IMR-90 (cell line): ENCODE measurements around the gene GPR157. TPM values are rescaled to one million over a fixed set of nuclear protein-coding genes. Genes with fewer than 3 reads are reported as not detected.

Experiments
- ATAC-seq: fragments of 200-7000 bp; cut with Tn5 transposase; 2 replicates; pipeline ENCODE4 v1.9.1; 2020; ENCODE audit warnings: low read depth, mild to moderate bottlenecking, moderate library complexity
- BruUV-seq: library from RNA; stranded (reverse); fragments of 400-500 nt; replicated peaks from 2 replicates; lab custom pipeline; 2021; lab: Mats Ljungman, UMichigan
- CTCF ChIA-PET: fragments of 300-600 bp; formaldehyde crosslinking; extraction: SDS; loops from one replicate; lab custom pipeline; 2021; ENCODE audit warnings: antibody characterized with exemption; lab: Yijun Ruan, JAX
- POLR2A ChIA-PET: fragments of 300-600 bp; sonication (Branson Sonifier 250); formaldehyde crosslinking; loops from one replicate; lab custom pipeline; 2022; ENCODE audit warnings: antibody characterized with exemption; ENCODE audit not compliant: unreplicated experiment; lab: Charles Lee
- DNase-seq: peaks from one replicate; pipeline ENCODE4 v3.0.0; 2013
- H2AFZ ChIP-seq: replicated peaks from 2 replicates; pipeline ENCODE3; 2013; ENCODE audit warnings: low read length, mild to moderate bottlenecking; ENCODE audit not compliant: poor library complexity
- H2AK5ac ChIP-seq: 2 replicates; pipeline ENCODE4 v1.6.1; 2013; ENCODE audit warnings: low read depth, low read length, inconsistent platforms
- H2AK9ac ChIP-seq: replicated peaks from 2 replicates; pipeline ENCODE3; 2013; ENCODE audit warnings: mild to moderate bottlenecking, low read depth, low read length, moderate library complexity; ENCODE audit not compliant: poor library complexity
- H2BK120ac ChIP-seq: 2 replicates; pipeline ENCODE4 v1.6.1; 2013; ENCODE audit warnings: low read depth, low read length, inconsistent platforms
- H2BK15ac ChIP-seq: 3 replicates; pipeline ENCODE4 v1.6.1; 2013; ENCODE audit warnings: low read depth, low read length, inconsistent platforms
- H2BK20ac ChIP-seq: 2 replicates; pipeline ENCODE4 v1.6.1; 2013; ENCODE audit warnings: low read depth, mild to moderate bottlenecking, inconsistent platforms, low read length, moderate library complexity
- H2BK5ac ChIP-seq: 2 replicates; pipeline ENCODE4 v1.6.1; 2013; ENCODE audit warnings: mild to moderate bottlenecking, low read depth, low read length, inconsistent platforms; ENCODE audit not compliant: poor library complexity, severe bottlenecking
- H3K14ac ChIP-seq: replicated peaks from 2 replicates; pipeline ENCODE4 v1.6.1; 2013; ENCODE audit warnings: low read depth, low read length, inconsistent platforms
- H3K18ac ChIP-seq: 2 replicates; pipeline ENCODE4 v1.6.1; 2013; ENCODE audit warnings: low read depth, low read length, control low read depth
- H3K23ac ChIP-seq: 2 replicates; pipeline ENCODE4 v1.6.1; 2013; ENCODE audit warnings: low read depth, low read length, inconsistent platforms
- H3K27ac ChIP-seq: 2 replicates; pipeline ENCODE4 v1.5.1; 2013; ENCODE audit warnings: mild to moderate bottlenecking, control low read depth, low read length; ENCODE audit not compliant: insufficient read depth
- H3K27me3 ChIP-seq: 2 replicates; pipeline ENCODE4 v1.6.1; 2013; ENCODE audit warnings: low read length; ENCODE audit not compliant: control insufficient read depth, insufficient read depth
- H3K36me3 ChIP-seq: 2 replicates; pipeline ENCODE4 v1.6.1; 2013; ENCODE audit warnings: low read length, mixed read lengths; ENCODE audit not compliant: control insufficient read depth, insufficient read depth
- H3K4ac ChIP-seq: 2 replicates; pipeline ENCODE4 v1.6.1; 2013; ENCODE audit warnings: low read depth, low read length, inconsistent platforms
- H3K4me1 ChIP-seq: 2 replicates; pipeline ENCODE4 v1.6.1; 2013; ENCODE audit warnings: low read length, mixed read lengths; ENCODE audit not compliant: control insufficient read depth, insufficient read depth
- H3K4me2 ChIP-seq: 2 replicates; pipeline ENCODE4 v1.6.1; 2013; ENCODE audit warnings: low read depth, mild to moderate bottlenecking, control low read depth, low read length, moderate library complexity
- H3K4me3 ChIP-seq: 2 replicates; pipeline ENCODE4 v1.5.1; 2013; ENCODE audit warnings: low read depth, mild to moderate bottlenecking, control low read depth, low read length, moderate library complexity; ENCODE audit not compliant: insufficient read depth
- H3K56ac ChIP-seq: 2 replicates; pipeline ENCODE4 v1.6.1; 2013; ENCODE audit warnings: low read length, inconsistent platforms; ENCODE audit not compliant: insufficient read depth; ENCODE audit errors: extremely low read depth
- H3K79me1 ChIP-seq, 2 experiments: 2 replicates each; pipeline ENCODE4 v1.6.1; 2013; ENCODE audit warnings: low read length in 2 of 2, inconsistent platforms in 1 of 2, low read depth in 1 of 2
- H3K9ac ChIP-seq: 2 replicates; pipeline ENCODE4 v1.6.1; 2013; ENCODE audit warnings: low read depth, low read length, control low read depth
- H3K9me1 ChIP-seq: 2 replicates; pipeline ENCODE4 v1.6.1; 2013; ENCODE audit warnings: low read length, inconsistent platforms; ENCODE audit not compliant: insufficient read depth
- H3K9me3 ChIP-seq: 2 replicates; pipeline ENCODE4 v1.6.1; 2013; ENCODE audit warnings: low read length; ENCODE audit not compliant: control insufficient read depth, insufficient read depth
- H4K20me1 ChIP-seq: 2 replicates; pipeline ENCODE4 v1.6.1; 2013; ENCODE audit warnings: low read length, inconsistent platforms; ENCODE audit not compliant: insufficient read depth
- H4K5ac ChIP-seq: 2 replicates; pipeline ENCODE4 v1.6.1; 2013; ENCODE audit warnings: mild to moderate bottlenecking, low read depth, low read length, control low read depth
- H4K8ac ChIP-seq, 2 experiments: 2 replicates each; pipeline ENCODE4 v1.6.1; 2013; ENCODE audit warnings: low read depth in 2 of 2, low read length in 2 of 2, control low read depth in 1 of 2, inconsistent platforms in 1 of 2
- H4K91ac ChIP-seq: 2 replicates; pipeline ENCODE4 v1.6.1; 2013; ENCODE audit warnings: low read depth, low read length, inconsistent platforms; ENCODE audit not compliant: insufficient read depth
- BHLHE40 ChIP-seq: fragments of 150-350 bp; IDR thresholded peaks from 2 replicates; pipeline ENCODE4 v1.6.1; 2016; ENCODE audit warnings: mild to moderate bottlenecking, low read depth, low read length
- CEBPB ChIP-seq: IDR thresholded peaks from 2 replicates; pipeline ENCODE4 v1.6.1; 2012; ENCODE audit warnings: low read depth, low read length, improper control_type of control experiment
- CHD1 ChIP-seq: IDR thresholded peaks from 2 replicates; pipeline ENCODE4 v1.6.1; 2012; ENCODE audit warnings: low read depth, low read length, improper control_type of control experiment
- ELK1 ChIP-seq: fragments of 150-350 bp; IDR thresholded peaks from 2 replicates; pipeline ENCODE4 v1.6.1; 2016; ENCODE audit warnings: low read depth, mild to moderate bottlenecking, low read length, moderate library complexity, borderline replicate concordance
- FOS ChIP-seq: fragments of 150-350 bp; IDR thresholded peaks from 2 replicates; pipeline ENCODE4 v1.6.1; 2016; ENCODE audit warnings: low read depth, low read length
- MAFK ChIP-seq: IDR thresholded peaks from 2 replicates; pipeline ENCODE4 v1.6.1; 2012; ENCODE audit warnings: low read depth, low read length, improper control_type of control experiment
- MAZ ChIP-seq: IDR thresholded peaks from 2 replicates; pipeline ENCODE4 v1.6.1; 2012; ENCODE audit warnings: low read depth, mild to moderate bottlenecking, low read length, improper control_type of control experiment, moderate library complexity, borderline replicate concordance
- MXI1 ChIP-seq: IDR thresholded peaks from 2 replicates; pipeline ENCODE4 v1.6.1; 2012; ENCODE audit warnings: low read depth, mild to moderate bottlenecking, low read length, moderate library complexity, borderline replicate concordance
- NFE2L2 ChIP-seq: fragments of 150-350 bp; IDR thresholded peaks from 2 replicates; pipeline ENCODE4 v1.6.1; 2016; ENCODE audit warnings: low read depth, mild to moderate bottlenecking, low read length
- POLR2A ChIP-seq: IDR thresholded peaks from 2 replicates; pipeline ENCODE4 v1.6.1; 2012; ENCODE audit warnings: mild to moderate bottlenecking, low read depth, low read length
- RAD21 ChIP-seq: IDR thresholded peaks from 2 replicates; pipeline ENCODE4 v1.6.1; 2012; ENCODE audit warnings: low read length, improper control_type of control experiment
- RCOR1 ChIP-seq: IDR thresholded peaks from 2 replicates; pipeline ENCODE4 v1.6.1; 2012; ENCODE audit warnings: mild to moderate bottlenecking, low read length, improper control_type of control experiment; ENCODE audit not compliant: insufficient replicate concordance
- RFX5 ChIP-seq: IDR thresholded peaks from 2 replicates; pipeline ENCODE4 v1.8.0; 2012; ENCODE audit warnings: low read depth, mild to moderate bottlenecking, low read length, moderate library complexity
- SMC3 ChIP-seq: fragments of 150-350 bp; IDR thresholded peaks from 2 replicates; pipeline ENCODE4 v1.6.1; 2016; ENCODE audit warnings: low read depth, mild to moderate bottlenecking, antibody characterized with exemption, low read length, moderate library complexity
- WGBS, 2 experiments: methylation state at CpG; one replicate each; pipeline versions ENCODE4 v1.1.5 to v1.1.7; 2013; ENCODE audit warnings: missing lambda C conversion rate in 2 of 2; ENCODE audit not compliant: insufficient read length in 1 of 2; ENCODE audit errors: extremely low coverage in 2 of 2; 5-methylcytosine and 5-hydroxymethylcytosine counted together
- dilution Hi-C: fragments of 300-500 bp; cut with HindIII; formaldehyde crosslinking; loops from one replicate; pipeline ENCODE4 v1.14.3; 2018; ENCODE audit warnings: low sequenced_read_pairs; ENCODE audit not compliant: unreplicated experiment
- in situ Hi-C: fragments of 300-500 bp; cut with MboI; formaldehyde crosslinking; loops from 3 replicates; pipeline ENCODE4 v1.14.3; 2019; ENCODE audit warnings: low sequenced_read_pairs, inconsistent platforms, mixed read lengths
- intact Hi-C: fragments of 100-400 bp; cut with micrococcal nuclease; formaldehyde crosslinking; loops from 2 replicates; pipeline ENCODE4 v1.10.0; 2022
- polyA plus RNA-seq, 3 experiments: library from polyadenylated mRNA; depleted of rRNA; stranded (reverse); fragments of >200 nt; gene quantifications; 2 replicates each; pipeline ENCODE4 v1.2.3, GENCODE V29; 2012; ENCODE audit warnings: low replicate concordance in 1 of 3
- total RNA-seq: library from RNA; depleted of rRNA; stranded (reverse); fragments of >200 nt; gene quantifications from 2 replicates; pipeline ENCODE4 v1.2.3, GENCODE V29; 2012
- TF ChIP-seq, protein P1 (sequence below): conservative IDR thresholded peaks from 2 replicates; pipeline ENCODE4 v1.5.1; 2012; ENCODE audit warnings: mild to moderate bottlenecking, low read depth, low read length, improper control_type of control experiment
- TF ChIP-seq, protein P2 (sequence below): fragments of 150-350 bp; IDR thresholded peaks from 2 replicates; pipeline ENCODE4 v1.6.1; 2017; ENCODE audit warnings: mild to moderate bottlenecking, antibody characterized with exemption, low read length, low read depth

GPR157 gene
- total and polyA plus RNA-seq, 2 of the 4 experiments (the other 2 are of a cell fraction): 1.8 to 2.7 TPM

DNA sequence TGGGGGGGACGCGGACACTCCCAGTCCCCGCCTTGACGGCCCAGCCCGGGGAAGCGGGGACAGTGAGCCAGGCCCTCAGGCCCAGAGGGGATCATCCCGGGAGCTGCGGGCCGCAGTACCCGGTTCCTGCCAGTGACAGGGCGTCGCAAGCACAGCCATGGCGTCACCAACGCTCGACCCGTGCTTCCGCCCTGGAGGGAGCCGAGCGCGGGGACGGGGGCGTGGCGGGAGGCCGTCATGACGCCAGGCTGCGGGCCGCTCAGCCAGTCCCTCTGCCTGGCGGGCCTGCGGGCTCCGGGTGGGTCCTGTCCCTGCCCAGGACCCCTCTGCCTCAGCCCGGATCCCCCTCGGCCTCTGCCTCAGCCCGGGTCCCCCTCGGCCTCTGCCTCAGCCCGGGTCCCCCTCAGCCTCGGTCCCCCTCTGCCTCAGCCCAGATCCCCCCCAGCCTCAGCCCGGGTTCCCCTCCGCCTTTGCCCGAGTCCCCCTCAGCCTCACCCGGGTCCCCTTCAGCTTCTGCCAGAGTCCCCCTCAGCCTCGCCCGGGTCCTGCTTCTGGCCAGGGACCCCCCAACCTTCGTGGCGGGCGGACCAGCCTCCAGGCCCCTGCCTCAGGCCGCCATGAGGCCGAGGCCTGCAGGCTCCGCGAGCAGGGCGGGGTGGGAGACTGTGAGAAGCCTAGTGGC lies 57.2 kb downstream of the GPR157 start:
- Histone ChIP-seq H3K18ac (no peak overlapping the region), H3K4me3 (no peak overlapping the region), H3K4ac (no peak overlapping the region), H3K9ac (no peak overlapping the region), H2AK9ac (no peak overlapping the region), H2BK120ac (no peak overlapping the region), H4K20me1 (no peaks in the 10 kb centered on the region), H3K56ac (no peak overlapping the region), H3K4me2 (no peak overlapping the region), H2AK5ac (no peak overlapping the region), H3K27me3 (peaks cover 11% of the 10 kb centered on the region), H3K9me3 (no peaks in the 10 kb centered on the region), H3K79me1 (no peaks in the 10 kb centered on the region), H4K8ac (no peak overlapping the region), H3K23ac (no peak overlapping the region), H2BK20ac (no peak overlapping the region), H2BK5ac (no peak overlapping the region), H3K27ac (no peak overlapping the region), H4K5ac (no peak overlapping the region), H3K36me3 (no peaks in the 10 kb centered on the region), H3K14ac (no peak overlapping the region), H3K9me1 (no peaks in the 10 kb centered on the region), H2AFZ (peak overlapping the region; percentile 29), H4K91ac (no peak overlapping the region), H2BK15ac (no peak overlapping the region), H3K4me1 (peaks cover 9% of the 10 kb centered on the region)
- ChIA-PET POLR2A (no interaction called here), CTCF (no interaction called here)
- intact Hi-C loops: no loop called here
- no peak for DNase-seq
- WGBS, 2 experiments: 74% methylated on average over 28 of the region's 50 CpGs; no CpG with 5 or more reads in 1 of the 2 experiments
- TF ChIP-seq CEBPB (no peak), RAD21 (no peak), MAZ (no peak), RFX5 (no peak), RCOR1 (no peak), NFE2L2 (no peak), MAFK (no peak), MXI1 (no peak), ELK1 (no peak), FOS (no peak), CHD1 (no peak), BHLHE40 (no peak), POLR2A (no peak), SMC3 (no peak)
- TF ChIP-seq, protein P1, sequence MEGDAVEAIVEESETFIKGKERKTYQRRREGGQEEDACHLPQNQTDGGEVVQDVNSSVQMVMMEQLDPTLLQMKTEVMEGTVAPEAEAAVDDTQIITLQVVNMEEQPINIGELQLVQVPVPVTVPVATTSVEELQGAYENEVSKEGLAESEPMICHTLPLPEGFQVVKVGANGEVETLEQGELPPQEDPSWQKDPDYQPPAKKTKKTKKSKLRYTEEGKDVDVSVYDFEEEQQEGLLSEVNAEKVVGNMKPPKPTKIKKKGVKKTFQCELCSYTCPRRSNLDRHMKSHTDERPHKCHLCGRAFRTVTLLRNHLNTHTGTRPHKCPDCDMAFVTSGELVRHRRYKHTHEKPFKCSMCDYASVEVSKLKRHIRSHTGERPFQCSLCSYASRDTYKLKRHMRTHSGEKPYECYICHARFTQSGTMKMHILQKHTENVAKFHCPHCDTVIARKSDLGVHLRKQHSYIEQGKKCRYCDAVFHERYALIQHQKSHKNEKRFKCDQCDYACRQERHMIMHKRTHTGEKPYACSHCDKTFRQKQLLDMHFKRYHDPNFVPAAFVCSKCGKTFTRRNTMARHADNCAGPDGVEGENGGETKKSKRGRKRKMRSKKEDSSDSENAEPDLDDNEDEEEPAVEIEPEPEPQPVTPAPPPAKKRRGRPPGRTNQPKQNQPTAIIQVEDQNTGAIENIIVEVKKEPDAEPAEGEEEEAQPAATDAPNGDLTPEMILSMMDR: no peak
- TF ChIP-seq, protein P2, sequence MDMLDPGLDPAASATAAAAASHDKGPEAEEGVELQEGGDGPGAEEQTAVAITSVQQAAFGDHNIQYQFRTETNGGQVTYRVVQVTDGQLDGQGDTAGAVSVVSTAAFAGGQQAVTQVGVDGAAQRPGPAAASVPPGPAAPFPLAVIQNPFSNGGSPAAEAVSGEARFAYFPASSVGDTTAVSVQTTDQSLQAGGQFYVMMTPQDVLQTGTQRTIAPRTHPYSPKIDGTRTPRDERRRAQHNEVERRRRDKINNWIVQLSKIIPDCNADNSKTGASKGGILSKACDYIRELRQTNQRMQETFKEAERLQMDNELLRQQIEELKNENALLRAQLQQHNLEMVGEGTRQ: no peak
- BruUV-seq: no TSS peak
- in situ Hi-C loops: no loop called here
- ATAC-seq: no peak
- dilution Hi-C loops: no loop called here
